IMR-90 (cell line): ENCODE measurements around the gene ADGRV1. TPM values are rescaled to one million over a fixed set of nuclear protein-coding genes. Genes with fewer than 3 reads are reported as not detected.

Experiments used
- ATAC-seq: fragments of 200-7000 bp; cut with Tn5 transposase; 2 replicates; pipeline ENCODE4 v1.9.1; 2020; ENCODE audit warnings: low read depth, mild to moderate bottlenecking, moderate library complexity
- BruUV-seq: library from RNA; stranded (reverse); fragments of 400-500 nt; replicated peaks from 2 replicates; lab custom pipeline; 2021; lab: Mats Ljungman, UMichigan
- CTCF ChIA-PET: fragments of 300-600 bp; formaldehyde crosslinking; extraction: SDS; loops from one replicate; lab custom pipeline; 2021; ENCODE audit warnings: antibody characterized with exemption; lab: Yijun Ruan, JAX
- POLR2A ChIA-PET: fragments of 300-600 bp; sonication (Branson Sonifier 250); formaldehyde crosslinking; loops from one replicate; lab custom pipeline; 2022; ENCODE audit warnings: antibody characterized with exemption; ENCODE audit not compliant: unreplicated experiment; lab: Charles Lee
- DNase-seq: peaks from one replicate; pipeline ENCODE4 v3.0.0; 2013
- H2AFZ ChIP-seq: replicated peaks from 2 replicates; pipeline ENCODE3; 2013; ENCODE audit warnings: low read length, mild to moderate bottlenecking; ENCODE audit not compliant: poor library complexity
- H2AK5ac ChIP-seq: 2 replicates; pipeline ENCODE4 v1.6.1; 2013; ENCODE audit warnings: low read depth, low read length, inconsistent platforms
- H2AK9ac ChIP-seq: replicated peaks from 2 replicates; pipeline ENCODE3; 2013; ENCODE audit warnings: mild to moderate bottlenecking, low read depth, low read length, moderate library complexity; ENCODE audit not compliant: poor library complexity
- H2BK120ac ChIP-seq: 2 replicates; pipeline ENCODE4 v1.6.1; 2013; ENCODE audit warnings: low read depth, low read length, inconsistent platforms
- H2BK15ac ChIP-seq: 3 replicates; pipeline ENCODE4 v1.6.1; 2013; ENCODE audit warnings: low read depth, low read length, inconsistent platforms
- H2BK20ac ChIP-seq: 2 replicates; pipeline ENCODE4 v1.6.1; 2013; ENCODE audit warnings: low read depth, mild to moderate bottlenecking, inconsistent platforms, low read length, moderate library complexity
- H2BK5ac ChIP-seq: 2 replicates; pipeline ENCODE4 v1.6.1; 2013; ENCODE audit warnings: mild to moderate bottlenecking, low read depth, low read length, inconsistent platforms; ENCODE audit not compliant: poor library complexity, severe bottlenecking
- H3K14ac ChIP-seq: replicated peaks from 2 replicates; pipeline ENCODE4 v1.6.1; 2013; ENCODE audit warnings: low read depth, low read length, inconsistent platforms
- H3K18ac ChIP-seq: 2 replicates; pipeline ENCODE4 v1.6.1; 2013; ENCODE audit warnings: low read depth, low read length, control low read depth
- H3K23ac ChIP-seq: 2 replicates; pipeline ENCODE4 v1.6.1; 2013; ENCODE audit warnings: low read depth, low read length, inconsistent platforms
- H3K27ac ChIP-seq: 2 replicates; pipeline ENCODE4 v1.5.1; 2013; ENCODE audit warnings: mild to moderate bottlenecking, control low read depth, low read length; ENCODE audit not compliant: insufficient read depth
- H3K27me3 ChIP-seq: 2 replicates; pipeline ENCODE4 v1.6.1; 2013; ENCODE audit warnings: low read length; ENCODE audit not compliant: control insufficient read depth, insufficient read depth
- H3K36me3 ChIP-seq: 2 replicates; pipeline ENCODE4 v1.6.1; 2013; ENCODE audit warnings: low read length, mixed read lengths; ENCODE audit not compliant: control insufficient read depth, insufficient read depth
- H3K4ac ChIP-seq: 2 replicates; pipeline ENCODE4 v1.6.1; 2013; ENCODE audit warnings: low read depth, low read length, inconsistent platforms
- H3K4me1 ChIP-seq: 2 replicates; pipeline ENCODE4 v1.6.1; 2013; ENCODE audit warnings: low read length, mixed read lengths; ENCODE audit not compliant: control insufficient read depth, insufficient read depth
- H3K4me2 ChIP-seq: 2 replicates; pipeline ENCODE4 v1.6.1; 2013; ENCODE audit warnings: low read depth, mild to moderate bottlenecking, control low read depth, low read length, moderate library complexity
- H3K4me3 ChIP-seq: 2 replicates; pipeline ENCODE4 v1.5.1; 2013; ENCODE audit warnings: low read depth, mild to moderate bottlenecking, control low read depth, low read length, moderate library complexity; ENCODE audit not compliant: insufficient read depth
- H3K56ac ChIP-seq: 2 replicates; pipeline ENCODE4 v1.6.1; 2013; ENCODE audit warnings: low read length, inconsistent platforms; ENCODE audit not compliant: insufficient read depth; ENCODE audit errors: extremely low read depth
- H3K79me1 ChIP-seq, 2 experiments: 2 replicates each; pipeline ENCODE4 v1.6.1; 2013; ENCODE audit warnings: low read length in 2 of 2, inconsistent platforms in 1 of 2, low read depth in 1 of 2
- H3K9ac ChIP-seq: 2 replicates; pipeline ENCODE4 v1.6.1; 2013; ENCODE audit warnings: low read depth, low read length, control low read depth
- H3K9me1 ChIP-seq: 2 replicates; pipeline ENCODE4 v1.6.1; 2013; ENCODE audit warnings: low read length, inconsistent platforms; ENCODE audit not compliant: insufficient read depth
- H3K9me3 ChIP-seq: 2 replicates; pipeline ENCODE4 v1.6.1; 2013; ENCODE audit warnings: low read length; ENCODE audit not compliant: control insufficient read depth, insufficient read depth
- H4K20me1 ChIP-seq: 2 replicates; pipeline ENCODE4 v1.6.1; 2013; ENCODE audit warnings: low read length, inconsistent platforms; ENCODE audit not compliant: insufficient read depth
- H4K5ac ChIP-seq: 2 replicates; pipeline ENCODE4 v1.6.1; 2013; ENCODE audit warnings: mild to moderate bottlenecking, low read depth, low read length, control low read depth
- H4K8ac ChIP-seq, 2 experiments: 2 replicates each; pipeline ENCODE4 v1.6.1; 2013; ENCODE audit warnings: low read depth in 2 of 2, low read length in 2 of 2, control low read depth in 1 of 2, inconsistent platforms in 1 of 2
- H4K91ac ChIP-seq: 2 replicates; pipeline ENCODE4 v1.6.1; 2013; ENCODE audit warnings: low read depth, low read length, inconsistent platforms; ENCODE audit not compliant: insufficient read depth
- BHLHE40 ChIP-seq: fragments of 150-350 bp; IDR thresholded peaks from 2 replicates; pipeline ENCODE4 v1.6.1; 2016; ENCODE audit warnings: mild to moderate bottlenecking, low read depth, low read length
- CHD1 ChIP-seq: IDR thresholded peaks from 2 replicates; pipeline ENCODE4 v1.6.1; 2012; ENCODE audit warnings: low read depth, low read length, improper control_type of control experiment
- MAFK ChIP-seq: IDR thresholded peaks from 2 replicates; pipeline ENCODE4 v1.6.1; 2012; ENCODE audit warnings: low read depth, low read length, improper control_type of control experiment
- WGBS, 2 experiments: methylation state at CpG; one replicate each; pipeline versions ENCODE4 v1.1.5 to v1.1.7; 2013; ENCODE audit warnings: missing lambda C conversion rate in 2 of 2; ENCODE audit not compliant: insufficient read length in 1 of 2; ENCODE audit errors: extremely low coverage in 2 of 2; 5-methylcytosine and 5-hydroxymethylcytosine counted together
- dilution Hi-C: fragments of 300-500 bp; cut with HindIII; formaldehyde crosslinking; loops from one replicate; pipeline ENCODE4 v1.14.3; 2018; ENCODE audit warnings: low sequenced_read_pairs; ENCODE audit not compliant: unreplicated experiment
- in situ Hi-C: fragments of 300-500 bp; cut with MboI; formaldehyde crosslinking; loops from 3 replicates; pipeline ENCODE4 v1.14.3; 2019; ENCODE audit warnings: low sequenced_read_pairs, inconsistent platforms, mixed read lengths
- intact Hi-C: fragments of 100-400 bp; cut with micrococcal nuclease; formaldehyde crosslinking; loops from 2 replicates; pipeline ENCODE4 v1.10.0; 2022
- polyA plus RNA-seq, 3 experiments: library from polyadenylated mRNA; depleted of rRNA; stranded (reverse); fragments of >200 nt; gene quantifications; 2 replicates each; pipeline ENCODE4 v1.2.3, GENCODE V29; 2012; ENCODE audit warnings: low replicate concordance in 1 of 3
- total RNA-seq: library from RNA; depleted of rRNA; stranded (reverse); fragments of >200 nt; gene quantifications from 2 replicates; pipeline ENCODE4 v1.2.3, GENCODE V29; 2012

The ADGRV1 gene
- total and polyA plus RNA-seq, 2 of the 4 experiments (the other 2 are of a cell fraction): under 0.01 TPM; not detected in 1

- Histone ChIP-seq H3K4me2 (no peak overlapping the region), H2AK5ac (no peak overlapping the region), H3K27me3 (peaks cover 25% of the 10 kb centered on the region), H3K4me3 (no peak overlapping the region), H3K14ac (no peak overlapping the region), H3K9ac (no peak overlapping the region), H3K18ac (no peak overlapping the region), H3K56ac (no peak overlapping the region), H3K9me1 (no peaks in the 10 kb centered on the region), H2BK120ac (no peak overlapping the region), H3K36me3 (no peaks in the 10 kb centered on the region), H4K20me1 (no peaks in the 10 kb centered on the region), H3K27ac (no peak overlapping the region), H2BK20ac (no peak overlapping the region), H2BK15ac (no peak overlapping the region), H3K4ac (no peak overlapping the region), H2AK9ac (no peak overlapping the region), H2BK5ac (no peak overlapping the region), H4K91ac (no peak overlapping the region), H3K23ac (no peak overlapping the region), H3K9me3 (no peaks in the 10 kb centered on the region), H4K8ac (no peak overlapping the region), H3K79me1 (no peaks in the 10 kb centered on the region), H2AFZ (no peak overlapping the region), H3K4me1 (no peaks in the 10 kb centered on the region), H4K5ac (no peak overlapping the region)
- no TSS peak for BruUV-seq
- TF ChIP-seq CHD1: no peak
- TF ChIP-seq BHLHE40: no peak
- no peak for TF ChIP-seq MAFK
- ATAC-seq (no peak), DNase-seq (no peak)
- intact Hi-C loops: no loop called here
- ChIA-PET CTCF (no interaction called here), POLR2A (no interaction called here)
- in situ Hi-C loops: no loop called here
- dilution Hi-C loops: no loop called here
- no CpG with 5 or more reads among the region's 2 CpGs for WGBS, 2 experiments
Observed at GRCh38 chr5:90560771-90561170, 2.2 kb downstream of the ADGRV1 start.
